GM18508 (cell line): ENCODE data around the gene BPI.
"Not testable (repeated sequence)": the region's sequence is repeated elsewhere in the genome, so short reads cannot be mapped to it uniquely, and the experiment has no call there.

ENCODE experiments used
- ATAC-seq: cut with Tn5 transposase; IDR thresholded peaks from one replicate; pipeline ENCODE4 v1.9.1; 2021; ENCODE audit warnings: moderate number of reproducible peaks; ENCODE audit not compliant: insufficient read depth, unreplicated experiment

BPI gene

DNA sequence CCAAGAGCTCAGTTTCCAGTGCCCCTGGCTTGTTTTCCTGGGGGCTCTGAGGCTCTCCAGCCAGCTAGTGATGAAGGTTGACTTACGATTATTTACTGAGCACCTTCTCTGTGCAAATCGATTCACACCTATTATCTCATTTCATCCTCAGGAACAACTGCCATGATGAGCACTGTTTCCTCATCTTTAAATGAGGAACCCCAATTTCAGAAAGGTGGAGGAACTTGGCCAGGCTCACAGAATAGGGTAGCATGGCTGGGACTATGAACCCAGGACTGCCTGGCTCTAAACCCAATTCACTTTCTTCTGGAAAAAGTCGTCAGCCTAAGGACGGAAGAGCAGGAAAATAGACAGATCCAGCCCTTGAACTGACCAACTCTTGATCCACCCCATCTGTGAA lies 3.5 kb upstream of the BPI start:
- ATAC-seq = no peak

DNA sequence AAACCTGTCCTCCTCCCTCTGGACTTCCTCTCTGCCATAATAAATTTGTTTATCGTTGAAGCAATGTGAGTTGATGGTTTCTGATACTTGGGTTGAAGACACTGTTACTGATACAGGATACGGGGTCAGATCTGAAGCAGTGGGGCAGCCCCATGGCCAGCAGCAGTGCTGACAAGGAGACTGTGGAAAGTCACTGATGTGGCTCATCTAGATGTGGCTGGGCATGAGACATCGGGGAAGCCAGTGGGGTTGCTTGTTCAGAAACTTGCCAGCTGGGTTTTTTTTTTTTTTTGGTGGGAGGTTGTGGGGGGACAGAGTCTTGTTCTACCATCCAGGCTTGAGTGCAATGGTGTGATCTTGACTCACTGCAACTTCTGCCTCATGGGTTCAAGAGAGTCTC lies 2.6 kb upstream of the BPI start:
- no peak for ATAC-seq

- no peak for ATAC-seq
These were observed 1.2 kb upstream of the BPI start for GRCh38 chr20:38302786-38303185.

GRCh38 chr20:38304845-38305447 lies 990 bp downstream of the BPI start:
- no peak for ATAC-seq

DNA sequence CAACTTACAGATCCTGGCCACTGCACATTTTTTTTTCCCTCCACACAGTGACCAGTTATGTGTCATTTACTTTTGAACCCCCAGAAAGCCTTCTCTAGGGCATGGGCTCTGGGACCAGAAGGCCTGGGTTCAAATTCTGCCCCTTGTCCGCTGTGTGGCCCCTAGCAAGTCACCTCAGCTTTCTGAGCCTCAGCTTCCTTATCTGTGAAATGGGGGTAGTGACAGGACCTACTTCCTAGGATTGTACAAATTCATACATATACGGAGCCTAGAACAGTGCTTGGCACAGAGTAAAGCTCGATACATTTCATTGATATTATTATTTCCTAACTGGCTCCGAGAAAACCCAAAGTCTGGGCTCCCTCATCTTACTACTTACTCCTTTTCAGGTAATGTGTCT lies 1.6 kb downstream of the BPI start:
- no peak for ATAC-seq

GRCh38 chr20:38306379-38306778 lies 2.4 kb downstream of the BPI start:
- ATAC-seq = no peak

- no peak for ATAC-seq
These were observed 3.6 kb downstream of the BPI start for GRCh38 chr20:38307371-38308046.

GRCh38 chr20:38308047-38308438 lies 4.1 kb downstream of the BPI start:
- no peak for ATAC-seq

- ATAC-seq = no peak
These were observed 4.5 kb downstream of the BPI start for GRCh38 chr20:38308447-38308846.

- ATAC-seq = no peak
These were observed 7.1 kb downstream of the BPI start for GRCh38 chr20:38311091-38311490.

DNA sequence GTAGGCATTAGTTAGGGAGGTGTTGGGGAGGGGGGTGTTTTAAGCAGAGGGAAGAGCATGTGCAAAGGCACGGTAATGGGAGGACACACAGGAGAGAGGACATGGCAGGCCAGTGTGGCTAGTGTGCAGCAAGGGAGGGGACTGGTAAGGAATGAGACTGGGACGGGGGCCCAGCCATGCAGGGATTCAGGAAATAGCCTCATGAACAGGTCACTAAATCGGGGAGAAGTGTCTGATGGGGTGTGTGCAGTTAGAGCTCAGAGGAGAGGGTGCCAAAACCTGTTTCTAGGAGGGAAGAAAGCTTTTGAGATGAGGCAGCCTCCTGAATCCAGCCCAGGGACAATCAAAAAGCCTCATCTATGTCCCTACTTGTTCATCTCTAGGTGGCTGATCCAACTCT lies 7.5 kb downstream of the BPI start:
- no peak for ATAC-seq

GRCh38 chr20:38313676-38314075 lies 9.7 kb downstream of the BPI start:
- no peak for ATAC-seq

DNA sequence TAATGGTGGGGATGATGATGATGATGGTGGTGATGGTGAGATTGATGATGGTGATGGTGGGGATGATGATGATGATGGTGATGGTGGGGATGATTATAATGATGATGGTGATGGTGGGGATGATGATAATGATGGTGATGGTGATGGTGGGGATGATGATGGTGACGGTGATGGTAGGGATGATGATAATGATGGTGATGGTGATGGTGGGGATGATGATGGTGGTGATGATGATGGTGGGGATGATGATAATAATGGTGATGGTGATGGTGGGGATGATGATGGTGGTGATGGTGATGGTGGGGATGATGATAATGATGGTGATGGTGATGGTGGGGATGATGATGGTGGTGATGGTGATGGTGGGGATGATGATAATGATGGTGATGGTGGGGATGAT lies 10.4 kb downstream of the BPI start:
- ATAC-seq = not testable (repeated sequence)

DNA sequence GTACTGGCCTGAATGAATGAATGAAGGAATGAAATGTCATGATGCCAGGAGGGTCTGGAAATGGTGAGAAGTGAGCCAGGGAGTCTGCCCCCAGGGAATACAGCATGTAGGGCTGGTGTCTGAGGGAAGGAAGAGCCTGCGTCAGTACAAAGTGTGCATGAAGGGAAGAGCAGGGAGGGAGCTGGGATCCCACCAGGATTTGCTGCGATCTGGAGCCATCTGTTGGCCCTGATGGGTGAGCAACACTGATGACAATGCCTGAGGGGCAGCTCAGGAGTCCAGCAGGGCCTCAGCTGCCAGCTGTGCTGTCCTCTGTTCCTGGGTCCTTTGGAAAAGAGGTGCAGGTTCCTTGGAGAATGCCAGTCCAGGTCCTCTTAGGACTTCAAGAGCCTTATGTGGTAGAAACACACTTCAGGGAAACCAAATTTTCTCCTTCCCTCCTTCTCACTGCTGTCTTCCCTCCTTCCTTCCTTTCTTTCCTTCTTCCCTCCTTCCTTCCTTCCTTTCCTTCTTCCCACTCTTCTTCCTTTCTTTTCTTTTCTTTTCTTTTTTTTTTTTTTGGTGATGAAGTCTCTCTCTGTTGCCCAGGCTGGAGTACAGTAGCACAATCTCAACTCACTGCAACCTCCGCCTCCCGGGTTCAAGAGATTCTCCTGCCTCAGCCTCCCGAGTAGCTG lies 11.5 kb downstream of the BPI start:
- ATAC-seq = no peak

GRCh38 chr20:38316341-38316740 lies 12.4 kb downstream of the BPI start:
- no peak for ATAC-seq

DNA sequence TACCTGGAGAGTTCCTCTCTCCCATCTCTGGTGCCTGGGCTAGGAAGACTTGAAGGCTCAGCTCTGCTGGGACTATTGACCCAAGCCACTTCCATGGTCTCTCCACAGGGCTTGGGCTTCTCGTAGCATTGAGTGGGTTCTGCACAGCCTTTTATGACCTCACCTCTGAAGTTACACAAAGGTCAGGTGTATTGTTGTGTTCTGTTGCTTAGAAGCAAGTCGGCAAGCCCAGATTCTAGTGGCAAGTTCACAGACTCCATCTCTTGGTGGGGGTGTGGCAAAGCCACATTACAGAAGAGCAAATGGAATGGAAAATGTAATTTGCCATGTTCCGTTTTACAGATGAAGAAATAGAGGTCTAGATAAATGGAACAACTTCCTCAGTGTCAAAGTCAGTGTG lies 13.5 kb downstream of the BPI start:
- ATAC-seq = no peak

GRCh38 chr20:38320221-38320620 lies 16.3 kb downstream of the BPI start:
- ATAC-seq = no peak

GRCh38 chr20:38321959-38322598 lies 18.1 kb downstream of the BPI start:
- ATAC-seq = no peak

DNA sequence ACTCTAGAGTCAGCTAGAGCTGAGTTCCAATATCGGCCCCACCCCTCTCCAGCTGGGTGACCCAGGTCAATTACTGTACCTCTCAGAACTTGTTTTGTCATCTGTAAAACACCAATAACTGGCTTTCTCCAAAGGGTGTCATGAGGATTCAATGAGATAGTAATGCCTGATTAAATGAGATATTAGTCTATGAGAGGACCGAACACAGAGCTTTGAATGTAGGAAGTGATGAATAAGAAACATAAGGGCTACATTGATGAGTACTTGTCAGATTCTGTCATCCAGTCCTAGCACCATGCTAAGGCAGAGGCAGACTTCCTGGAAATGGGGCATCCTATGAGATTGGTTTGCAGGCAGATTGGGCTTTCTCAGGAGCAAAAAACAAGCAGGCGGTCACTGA lies 20.2 kb downstream of the BPI start:
- ATAC-seq = no peak

GRCh38 chr20:38325167-38325566 lies 21.2 kb downstream of the BPI start:
- ATAC-seq = no peak

GRCh38 chr20:38325905-38326304 lies 21.9 kb downstream of the BPI start:
- ATAC-seq = no peak
